HAP-1 (cell line): ENCODE measurements around the gene DNAH17.

ENCODE experiments used
- DNase-seq, 2 experiments: peaks; one replicate each; pipeline ENCODE4 v3.0.0-alpha.2; 2016 to 2020; ENCODE audit warnings: low spot score in 2 of 2
- H3K27me3 ChIP-seq: fragments of 250-450 bp; sonication (Bioruptor Pico); 2 replicates; pipeline ENCODE4 v1.5.1; 2020; ENCODE audit warnings: low read depth, mild to moderate bottlenecking, moderate library complexity
- H3K36me3 ChIP-seq: fragments of 250-450 bp; sonication (Bioruptor Pico); replicated peaks from 2 replicates; pipeline ENCODE4 v1.5.1; 2020; ENCODE audit warnings: mild to moderate bottlenecking
- H3K4me1 ChIP-seq: fragments of 250-450 bp; sonication (Bioruptor Pico); 2 replicates; pipeline ENCODE4 v1.5.1; 2020; ENCODE audit warnings: mild to moderate bottlenecking
- H3K4me3 ChIP-seq: fragments of 250-450 bp; sonication (Bioruptor Pico); 2 replicates; pipeline ENCODE4 v1.5.1; 2020; ENCODE audit warnings: mild to moderate bottlenecking, moderate library complexity
- H3K9me3 ChIP-seq: fragments of 250-450 bp; sonication (Bioruptor Pico); 2 replicates; pipeline ENCODE4 v1.5.1; 2020; ENCODE audit warnings: mild to moderate bottlenecking, moderate library complexity
- in situ Hi-C: fragments of 300-500 bp; cut with MboI; formaldehyde crosslinking; loops from 3 replicates; pipeline ENCODE4 v1.14.3; 2020; ENCODE audit warnings: low sequenced_read_pairs, inconsistent platforms, mixed read lengths

DNAH17 gene

GRCh38 chr17:78431692-78431958, 145.6 kb downstream of the DNAH17 start:
- Histone ChIP-seq H3K27me3 (no peaks in the 10 kb centered on the region), H3K9me3 (no peaks in the 10 kb centered on the region), H3K36me3 (peaks cover 2% of the 10 kb centered on the region; the same call in 1 of the 2 replicates), H3K4me3 (no peak overlapping the region), H3K4me1 (no peaks in the 10 kb centered on the region)
- DNase-seq, result no peak
- in situ Hi-C loops, result no loop called here

DNA sequence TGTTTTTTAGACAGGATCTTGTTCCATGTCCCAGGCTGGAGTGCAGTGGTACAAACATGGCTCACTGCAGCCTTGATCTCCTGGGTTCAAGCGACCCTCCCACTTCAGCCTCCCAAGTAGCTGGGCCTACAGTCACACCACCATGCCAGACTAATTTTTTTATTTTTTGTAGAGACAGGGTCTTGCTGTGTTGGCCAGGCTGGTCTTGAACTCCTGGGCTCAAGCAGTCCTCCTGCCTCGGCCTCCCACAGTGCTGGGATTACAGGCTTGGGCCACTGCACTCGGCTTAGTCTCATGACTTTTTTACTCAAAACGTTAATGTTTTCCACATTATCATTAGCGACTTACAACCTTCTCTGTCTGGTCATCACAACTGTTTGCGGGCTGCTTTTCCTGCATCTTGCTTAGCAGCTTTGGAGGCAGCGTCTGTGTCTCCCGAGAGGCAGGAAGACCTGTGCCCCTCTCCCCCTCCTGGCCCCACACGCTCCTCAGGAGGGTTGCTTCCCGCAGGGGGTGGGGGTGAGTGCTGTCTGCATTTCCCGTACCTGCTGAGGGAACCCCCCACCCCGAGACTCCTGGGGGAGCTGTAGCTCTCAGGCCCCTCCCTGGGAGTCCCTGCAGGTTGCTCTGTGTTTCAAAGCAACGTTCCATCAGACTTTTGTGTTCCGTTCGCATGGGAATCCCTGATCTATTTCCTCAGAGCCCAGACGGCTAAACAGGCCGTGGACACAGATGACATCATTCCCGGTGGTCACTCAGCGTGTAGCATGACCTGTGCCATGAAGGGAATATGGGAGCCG, 146.1 kb downstream of the DNAH17 start:
- Histone ChIP-seq H3K27me3 (no peaks in the 10 kb centered on the region), H3K9me3 (no peaks in the 10 kb centered on the region), H3K4me1 (no peaks in the 10 kb centered on the region), H3K4me3 (no peak overlapping the region), H3K36me3 (peaks cover 2% of the 10 kb centered on the region; the same call in 1 of the 2 replicates)
- in situ Hi-C loops, result no loop called here
- no peak for DNase-seq

GRCh38 chr17:78429618-78429995, 147.6 kb downstream of the DNAH17 start:
- Histone ChIP-seq H3K4me1 (no peaks in the 10 kb centered on the region), H3K4me3 (no peak overlapping the region), H3K36me3 (peaks cover 12% of the 10 kb centered on the region), H3K27me3 (no peaks in the 10 kb centered on the region), H3K9me3 (no peaks in the 10 kb centered on the region)
- in situ Hi-C loops, result no loop called here
- DNase-seq, result no peak

- in situ Hi-C loops, result no loop called here
- H3K4me3 ChIP-seq, result no peak overlapping the region
These were observed 148.2 kb downstream of the DNAH17 start for GRCh38 chr17:78428836-78429617.

DNA sequence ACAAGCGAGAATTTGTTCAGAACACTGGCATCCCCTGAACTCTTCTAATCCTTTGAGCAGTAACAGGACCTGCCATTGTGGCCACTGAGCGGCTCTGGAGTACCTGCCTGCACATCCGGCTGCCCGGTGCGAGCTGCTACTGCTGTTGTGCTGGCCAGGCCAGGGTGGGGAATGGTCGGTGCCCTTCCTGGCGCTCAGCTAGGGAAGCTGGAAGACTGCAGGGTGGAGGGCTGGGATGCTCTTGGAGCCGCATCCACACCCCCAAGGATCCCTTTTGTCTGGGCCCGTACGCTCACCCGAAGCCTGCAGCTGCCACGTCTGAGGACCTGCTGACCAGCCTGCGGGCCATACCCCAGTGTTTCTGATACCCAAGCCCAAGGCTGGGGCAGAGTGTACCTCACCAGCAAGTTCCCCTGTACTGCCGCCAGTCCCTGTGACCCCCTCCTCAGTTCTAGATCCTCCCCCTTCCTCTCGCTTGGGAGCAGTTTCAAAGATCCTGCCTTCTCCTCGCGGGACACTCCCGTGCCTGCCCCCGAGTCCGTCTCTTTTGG, 149.1 kb downstream of the DNAH17 start:
- peaks cover 25% of the 10 kb centered on the region for H3K36me3 ChIP-seq
- in situ Hi-C loops, result no loop called here
- H3K4me3 ChIP-seq, result no peak overlapping the region

More at GRCh38 chr17:78428836-78429617, 148.2 kb downstream of the DNAH17 start:
- H3K27me3 ChIP-seq, result no peaks in the 10 kb centered on the region
- peaks cover 17% of the 10 kb centered on the region for H3K36me3 ChIP-seq
- DNase-seq, result no peak
- no peaks in the 10 kb centered on the region for H3K4me1 ChIP-seq
- no peaks in the 10 kb centered on the region for H3K9me3 ChIP-seq

DNA sequence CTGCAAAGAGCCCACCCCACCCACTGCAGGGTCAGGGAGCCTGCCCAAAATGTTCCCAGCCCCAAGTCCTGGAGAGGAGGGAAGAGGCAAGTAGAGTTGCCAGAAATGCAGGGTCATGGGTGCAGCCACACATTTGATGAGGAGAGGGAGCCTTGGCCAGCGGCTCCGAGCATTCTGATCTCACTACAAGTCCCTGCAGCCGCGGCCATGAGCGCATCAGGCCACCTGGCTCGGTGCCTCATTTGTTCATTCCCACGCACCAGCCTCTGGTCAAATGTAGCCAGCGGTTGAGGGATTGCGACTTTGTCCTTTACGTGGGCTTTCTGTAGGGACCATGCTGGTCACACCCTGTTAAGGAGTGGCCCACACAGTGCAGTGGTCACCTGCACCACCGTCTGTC, 150.1 kb downstream of the DNAH17 start:
- no peak for DNase-seq
- Histone ChIP-seq H3K27me3 (no peaks in the 10 kb centered on the region), H3K9me3 (no peaks in the 10 kb centered on the region), H3K4me3 (no peak overlapping the region), H3K4me1 (no peaks in the 10 kb centered on the region), H3K36me3 (peaks cover 33% of the 10 kb centered on the region)
- in situ Hi-C loops, result no loop called here

More for the DNA sequence above, 149.1 kb downstream of the DNAH17 start:
- Histone ChIP-seq H3K9me3 (no peaks in the 10 kb centered on the region), H3K4me1 (no peaks in the 10 kb centered on the region), H3K27me3 (no peaks in the 10 kb centered on the region)
- no peak for DNase-seq

DNA sequence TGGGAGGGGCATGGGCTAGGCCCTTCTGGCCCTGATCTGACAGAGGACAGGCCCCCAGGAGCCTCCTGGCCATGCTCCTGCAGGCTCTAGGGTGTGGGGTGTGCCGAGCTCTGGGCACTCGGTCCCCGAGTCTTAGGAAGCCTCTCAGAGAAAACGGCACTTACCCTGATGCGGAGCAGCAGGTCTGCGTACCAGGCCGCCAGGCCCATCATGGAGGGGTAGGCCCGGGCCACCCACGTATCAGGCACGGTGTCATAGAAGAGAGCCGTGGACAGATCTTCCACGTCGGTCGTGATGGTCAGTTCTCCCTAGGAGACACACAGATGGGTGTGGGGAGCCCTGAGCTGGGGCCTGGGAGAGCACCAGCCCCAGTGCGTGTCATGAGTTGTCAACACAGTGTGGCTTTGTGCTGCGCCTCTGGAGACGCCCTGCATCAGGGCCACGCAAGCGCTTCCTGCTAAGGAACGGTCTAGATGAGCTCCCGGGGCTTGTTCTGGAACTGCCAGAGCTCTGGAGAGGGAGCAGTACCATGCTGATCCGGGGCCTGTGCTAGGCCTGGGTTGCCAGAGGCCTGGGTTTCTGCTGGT, 150.8 kb downstream of the DNAH17 start:
- Histone ChIP-seq H3K4me1 (no peaks in the 10 kb centered on the region), H3K27me3 (no peaks in the 10 kb centered on the region), H3K9me3 (no peaks in the 10 kb centered on the region), H3K4me3 (no peak overlapping the region), H3K36me3 (peaks cover 39% of the 10 kb centered on the region)
- DNase-seq, result no peak
- in situ Hi-C loops, result no loop called here

DNA sequence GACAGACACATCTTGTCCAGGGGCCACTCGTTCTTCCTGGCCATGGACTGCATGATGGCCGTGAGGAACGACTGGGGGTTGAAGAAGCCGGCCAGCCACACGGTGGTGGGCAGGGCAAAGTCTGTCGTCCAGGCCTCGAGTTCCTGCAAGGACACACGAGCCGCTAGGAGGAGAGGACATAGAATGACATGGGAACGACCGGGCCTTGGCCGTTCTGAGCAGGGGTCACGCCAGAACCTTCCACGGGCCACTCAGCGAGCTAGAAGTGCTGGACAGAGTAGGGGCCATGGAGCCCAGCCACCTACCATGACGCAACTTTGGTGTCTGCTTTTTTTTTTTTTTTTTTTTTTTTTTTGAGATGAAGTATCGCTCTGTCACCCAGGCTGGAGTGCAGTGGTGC, 151.8 kb downstream of the DNAH17 start:
- H3K4me3 ChIP-seq, result no peak overlapping the region

DNA sequence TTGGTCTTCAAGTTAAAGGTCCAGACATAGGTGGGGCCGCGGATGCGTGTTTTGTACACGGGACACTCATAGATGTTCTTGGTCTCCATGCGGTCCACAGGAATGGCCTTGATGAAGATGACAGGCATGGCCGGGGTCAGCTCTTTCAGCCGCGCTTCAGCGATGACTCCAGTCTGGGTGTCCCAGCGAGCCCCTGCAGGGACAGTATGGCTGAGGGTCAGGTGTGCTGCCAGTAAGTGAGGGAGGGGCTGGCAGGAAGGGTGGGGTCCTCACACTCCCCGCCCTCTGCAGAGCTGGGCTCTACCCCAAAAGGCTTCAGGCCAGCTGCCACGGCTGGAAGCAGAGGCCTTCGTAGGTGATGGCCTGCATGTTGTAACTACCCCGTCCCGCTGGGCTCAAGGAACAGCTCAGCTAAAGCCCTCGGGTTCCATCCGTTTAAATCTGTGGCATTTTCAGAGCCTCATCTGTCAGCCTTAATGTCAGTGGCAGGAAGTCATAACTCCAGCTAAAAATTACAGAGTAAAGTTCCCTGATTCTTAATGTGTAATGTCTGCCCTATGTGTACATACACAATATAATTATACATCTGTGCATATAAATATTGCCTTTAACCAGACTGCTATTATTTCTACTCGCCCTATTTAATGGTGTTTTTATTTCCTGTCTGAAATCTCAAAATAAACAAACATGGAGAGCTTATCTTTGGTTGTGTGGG, 153.1 kb downstream of the DNAH17 start:
- Histone ChIP-seq H3K36me3 (peaks cover 52% of the 10 kb centered on the region), H3K27me3 (no peaks in the 10 kb centered on the region), H3K9me3 (no peaks in the 10 kb centered on the region), H3K4me1 (no peaks in the 10 kb centered on the region), H3K4me3 (no peak overlapping the region)
- DNase-seq, result no peak
- in situ Hi-C loops, result no loop called here

More for the DNA sequence above, 151.8 kb downstream of the DNAH17 start:
- Histone ChIP-seq H3K27me3 (no peaks in the 10 kb centered on the region), H3K4me1 (no peaks in the 10 kb centered on the region), H3K9me3 (no peaks in the 10 kb centered on the region), H3K36me3 (peaks cover 42% of the 10 kb centered on the region)
- DNase-seq, result no peak
- in situ Hi-C loops, result no loop called here

DNA sequence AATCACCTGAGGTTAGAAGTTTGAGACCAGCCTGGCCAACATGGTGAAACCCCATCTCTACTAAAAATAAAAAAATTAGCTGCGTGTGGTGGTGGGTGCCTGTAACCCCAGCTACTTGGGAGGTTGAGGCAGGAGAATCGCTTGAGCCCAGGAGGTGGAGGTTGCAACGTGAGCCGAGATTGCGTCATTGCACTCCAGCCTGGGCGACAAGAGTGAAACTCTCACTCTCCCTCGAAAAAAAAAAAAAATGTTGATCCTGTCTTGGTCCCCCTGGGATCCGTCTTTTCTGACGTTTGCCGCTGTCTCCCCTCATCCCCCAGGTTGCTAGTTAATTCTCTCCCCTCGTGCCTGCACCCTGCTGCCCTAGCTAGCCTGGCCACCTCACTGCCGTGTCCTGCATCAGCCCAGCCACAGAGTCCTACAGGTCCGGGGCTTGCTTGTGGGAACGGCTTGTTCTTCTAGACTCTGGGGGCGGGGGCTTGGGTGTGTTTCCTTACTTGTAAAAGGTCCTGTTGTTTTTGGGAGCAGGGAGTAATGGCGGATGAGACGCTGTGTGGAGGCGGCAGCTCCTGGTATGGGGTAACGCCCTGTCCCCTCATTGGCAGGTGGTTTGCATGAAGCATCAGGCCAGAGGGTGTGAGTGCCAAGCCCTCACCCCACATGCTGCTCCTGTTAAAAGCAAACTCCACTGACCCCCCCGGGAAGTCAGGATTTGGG, 154.2 kb downstream of the DNAH17 start:
- in situ Hi-C loops, result no loop called here
- H3K36me3 ChIP-seq, result peaks cover 50% of the 10 kb centered on the region
- H3K9me3 ChIP-seq, result no peaks in the 10 kb centered on the region
- H3K4me1 ChIP-seq, result no peaks in the 10 kb centered on the region
- H3K27me3 ChIP-seq, result no peaks in the 10 kb centered on the region
- no peak overlapping the region for H3K4me3 ChIP-seq
- no peak for DNase-seq

DNA sequence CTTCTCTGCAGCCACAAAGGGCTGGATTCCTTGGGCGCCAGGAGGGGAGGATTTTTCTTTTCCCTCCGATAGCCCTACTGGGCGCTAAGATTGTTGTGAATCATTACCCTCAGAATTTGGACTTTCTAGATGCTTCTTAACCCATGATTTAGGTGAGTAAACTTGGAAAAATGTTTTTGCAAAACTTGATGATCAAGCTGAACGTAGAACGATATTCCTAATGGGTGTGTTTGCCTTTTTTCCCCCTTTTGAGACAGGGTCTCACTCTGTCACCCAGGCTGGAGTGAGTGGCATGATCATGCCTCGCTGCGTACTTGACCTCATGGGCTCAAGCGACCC, 155.0 kb downstream of the DNAH17 start:
- no peaks in the 10 kb centered on the region for H3K27me3 ChIP-seq
- no peak overlapping the region for H3K4me3 ChIP-seq
- in situ Hi-C loops, result no loop called here
- peaks cover 50% of the 10 kb centered on the region for H3K36me3 ChIP-seq
- no peaks in the 10 kb centered on the region for H3K9me3 ChIP-seq
- H3K4me1 ChIP-seq, result no peaks in the 10 kb centered on the region
- no peak for DNase-seq

DNA sequence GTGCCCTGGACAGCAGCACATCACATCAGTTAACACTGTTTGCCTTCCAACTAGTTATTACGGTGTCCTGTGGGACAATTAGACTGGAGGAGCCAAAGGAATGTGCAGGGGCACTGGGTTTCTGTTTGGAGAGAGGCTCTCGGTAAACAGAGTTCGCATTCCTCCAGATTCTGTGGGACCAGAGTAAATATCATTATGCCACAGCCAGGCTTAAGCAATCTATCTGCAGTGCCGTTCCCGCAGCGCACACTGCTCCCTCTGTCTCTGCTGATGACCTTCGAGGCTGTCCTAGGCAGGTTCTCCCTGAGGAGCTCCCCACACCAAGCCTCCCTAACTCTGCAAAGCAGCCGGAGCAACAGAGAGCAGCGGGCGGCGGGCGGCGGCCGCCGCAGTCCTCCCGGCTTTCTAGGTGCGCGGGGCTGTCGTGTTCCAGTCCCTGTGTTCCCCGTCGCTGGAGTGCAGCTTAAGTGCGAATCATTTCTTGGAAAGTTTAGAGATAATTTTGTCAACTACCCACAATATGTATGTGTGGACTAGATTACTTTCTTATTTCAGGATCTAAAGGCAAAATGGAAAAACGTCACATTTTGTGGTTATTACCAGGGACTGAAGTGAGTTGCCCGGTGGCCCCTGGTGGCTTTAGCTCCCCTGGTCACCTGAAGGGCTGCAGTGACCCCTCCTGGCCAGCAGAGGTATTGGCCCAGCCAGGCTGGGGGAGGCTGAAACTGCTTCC, 155.5 kb downstream of the DNAH17 start:
- in situ Hi-C loops, result no loop called here
- DNase-seq, result peak; percentile 57 to 85
- peaks cover 53% of the 10 kb centered on the region for H3K36me3 ChIP-seq

More for the DNA sequence above, 155.5 kb downstream of the DNAH17 start:
- Histone ChIP-seq H3K9me3 (no peaks in the 10 kb centered on the region), H3K4me3 (no peak overlapping the region), H3K4me1 (no peaks in the 10 kb centered on the region), H3K27me3 (no peaks in the 10 kb centered on the region)
